ENCODE measurements around the gene TJP1. TPM values are rescaled to one million over a fixed set of nuclear protein-coding genes. Genes with fewer than 3 reads are reported as not detected.

TJP1 gene
- total and polyA plus RNA-seq, 2 donors (not counting 1 experiment from before 2014, with no cell fraction given): 0.10 TPM; not detected in 1

DNA sequence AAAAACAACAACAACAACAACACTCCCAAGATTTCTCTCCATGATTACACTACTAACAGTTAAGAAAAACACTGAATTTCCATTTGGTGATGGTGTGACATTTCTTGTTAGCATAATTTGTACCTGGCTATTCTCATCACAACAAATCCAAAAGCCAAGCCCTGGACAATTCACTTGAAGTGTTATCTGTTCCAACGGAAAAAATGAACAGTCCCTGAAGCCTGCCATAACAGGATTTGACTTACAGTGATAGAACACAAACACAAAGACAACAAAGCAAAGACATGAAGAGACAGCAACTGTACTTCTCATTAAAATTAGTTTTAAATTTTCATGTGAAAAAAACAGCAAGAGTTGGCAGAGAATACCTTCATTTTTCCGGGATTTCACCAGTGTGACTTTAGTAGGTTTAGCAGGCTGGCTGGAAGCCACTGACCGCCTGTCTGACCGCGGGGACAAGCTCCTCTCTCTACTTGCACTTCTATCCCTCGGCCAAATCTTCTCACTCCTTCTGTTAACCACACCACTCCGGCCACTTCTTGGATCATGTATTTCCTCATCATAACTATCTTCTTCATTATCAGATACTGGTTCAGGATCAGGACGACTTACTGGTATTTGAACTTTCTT, 56.3 kb downstream of the TJP1 start:
- H3K4me1 ChIP-seq (ENCODE audit: control insufficient read depth in 2 of 2, insufficient read depth in 2 of 2, low read length in 2 of 2): no peaks in the 10 kb centered on the region
- WGBS (ENCODE audit: insufficient coverage): 100% methylated on average over 2 of the region's 8 CpGs
- no peaks in the 10 kb centered on the region for H3K9me3 ChIP-seq (ENCODE audit: control extremely low read depth in 1 of 3, control insufficient read depth in 2 of 3, insufficient read depth in 1 of 3, low read length in 2 of 3)
- H2AFZ ChIP-seq (ENCODE audit: insufficient read depth, low read depth, low read length, poor library complexity, severe bottlenecking): no peak overlapping the region
- ATAC-seq (ENCODE audit: low read depth) (no peak), DNase-seq (no peak)
- no peaks in the 10 kb centered on the region for H4K20me1 ChIP-seq (ENCODE audit: control insufficient read depth, insufficient read depth, low read length, poor library complexity, severe bottlenecking)
- no peaks in the 10 kb centered on the region for H3K9me3 Mint-ChIP-seq (ENCODE audit: insufficient read depth)
- no peak overlapping the region for H3K27ac Mint-ChIP-seq
- H3K4me2 ChIP-seq (replicated peaks; ENCODE audit: low read depth, low read length, poor library complexity, severe bottlenecking): no peak overlapping the region
- H3K4me1 Mint-ChIP-seq: no peaks in the 10 kb centered on the region
- H3K27ac ChIP-seq (ENCODE audit: low read length in 2 of 2): no peak overlapping the region
- H3K27me3 ChIP-seq (replicated peaks in 1 of 4; ENCODE audit: control extremely low read depth in 1 of 4, control insufficient read depth in 3 of 4, insufficient read depth in 4 of 4, low read length in 3 of 4): no peaks in the 10 kb centered on the region
- H3K27me3 Mint-ChIP-seq: peaks cover 10% of the 10 kb centered on the region
- POLR2A ChIA-PET: no interaction called here
- CTCF ChIA-PET: no interaction called here
- intact Hi-C loops (cut with micrococcal nuclease): no loop called here
- H3K4me3 Mint-ChIP-seq: no peak overlapping the region
- no peaks in the 10 kb centered on the region for H3K79me2 ChIP-seq (ENCODE audit: control insufficient read depth, insufficient read depth, low read length)
- no peak overlapping the region for H3K9ac ChIP-seq (ENCODE audit: low read length)
- H3K36me3 ChIP-seq (replicated peaks in 1 of 2; ENCODE audit: control extremely low read depth in 1 of 2, control insufficient read depth in 1 of 2, extremely low read depth in 1 of 2, insufficient read depth in 2 of 2, low read length in 1 of 2): no peaks in the 10 kb centered on the region
- H3K4me3 ChIP-seq (ENCODE audit: control extremely low read depth in 1 of 5, extremely low read depth in 1 of 5, insufficient read depth in 1 of 5, low read depth in 2 of 5, low read length in 4 of 5): no peak overlapping the region
- TF ChIP-seq EZH2 (IDR thresholded peaks at IDR 0.05; ENCODE audit: borderline replicate concordance, insufficient read depth, low read depth, low read length, poor library complexity, severe bottlenecking): no peak
- TF ChIP-seq, protein P1, sequence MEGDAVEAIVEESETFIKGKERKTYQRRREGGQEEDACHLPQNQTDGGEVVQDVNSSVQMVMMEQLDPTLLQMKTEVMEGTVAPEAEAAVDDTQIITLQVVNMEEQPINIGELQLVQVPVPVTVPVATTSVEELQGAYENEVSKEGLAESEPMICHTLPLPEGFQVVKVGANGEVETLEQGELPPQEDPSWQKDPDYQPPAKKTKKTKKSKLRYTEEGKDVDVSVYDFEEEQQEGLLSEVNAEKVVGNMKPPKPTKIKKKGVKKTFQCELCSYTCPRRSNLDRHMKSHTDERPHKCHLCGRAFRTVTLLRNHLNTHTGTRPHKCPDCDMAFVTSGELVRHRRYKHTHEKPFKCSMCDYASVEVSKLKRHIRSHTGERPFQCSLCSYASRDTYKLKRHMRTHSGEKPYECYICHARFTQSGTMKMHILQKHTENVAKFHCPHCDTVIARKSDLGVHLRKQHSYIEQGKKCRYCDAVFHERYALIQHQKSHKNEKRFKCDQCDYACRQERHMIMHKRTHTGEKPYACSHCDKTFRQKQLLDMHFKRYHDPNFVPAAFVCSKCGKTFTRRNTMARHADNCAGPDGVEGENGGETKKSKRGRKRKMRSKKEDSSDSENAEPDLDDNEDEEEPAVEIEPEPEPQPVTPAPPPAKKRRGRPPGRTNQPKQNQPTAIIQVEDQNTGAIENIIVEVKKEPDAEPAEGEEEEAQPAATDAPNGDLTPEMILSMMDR (IDR thresholded peaks at IDR 0.05): no peak

DNA sequence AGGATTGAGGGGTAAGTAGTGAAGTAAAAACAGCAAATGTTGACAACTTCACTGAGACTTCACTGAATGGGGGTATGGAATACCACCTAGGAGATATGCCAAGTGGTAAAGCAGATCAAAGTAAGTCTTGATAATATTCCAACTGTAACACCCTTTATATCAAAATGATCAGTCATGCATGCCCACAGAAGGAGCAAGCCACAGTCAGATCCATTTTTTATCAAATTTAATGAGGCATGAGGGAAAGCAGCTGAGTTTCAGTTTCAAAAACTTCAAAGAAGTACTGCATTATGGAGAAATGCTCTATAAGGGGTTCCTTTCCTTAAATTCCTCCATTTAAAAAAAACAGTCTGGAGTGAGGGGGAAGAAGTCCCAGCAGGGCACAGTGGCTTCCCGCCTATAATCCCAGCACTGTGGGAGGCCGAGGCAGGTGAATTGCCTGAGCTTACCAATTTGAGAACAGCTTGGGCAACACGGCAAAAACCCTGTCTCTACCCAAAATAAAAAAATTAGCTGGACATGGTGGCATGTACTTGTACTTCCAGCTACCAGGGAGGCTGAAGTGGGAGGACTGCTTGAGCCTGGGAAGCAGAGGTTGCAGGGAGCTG, 56.9 kb downstream of the TJP1 start:
- no peak overlapping the region for H3K4me3 Mint-ChIP-seq
- no peak overlapping the region for H3K27ac Mint-ChIP-seq
- Histone ChIP-seq H3K79me2 (ENCODE audit: control insufficient read depth, insufficient read depth, low read length) (no peaks in the 10 kb centered on the region), H3K9ac (ENCODE audit: low read length) (no peak overlapping the region), H3K36me3 (replicated peaks in 1 of 2; ENCODE audit: control extremely low read depth in 1 of 2, control insufficient read depth in 1 of 2, extremely low read depth in 1 of 2, insufficient read depth in 2 of 2, low read length in 1 of 2) (no peaks in the 10 kb centered on the region), H3K4me2 (replicated peaks; ENCODE audit: low read depth, low read length, poor library complexity, severe bottlenecking) (no peak overlapping the region), H3K4me1 (ENCODE audit: control insufficient read depth in 2 of 2, insufficient read depth in 2 of 2, low read length in 2 of 2) (no peaks in the 10 kb centered on the region), H3K9me3 (ENCODE audit: control extremely low read depth in 1 of 3, control insufficient read depth in 2 of 3, insufficient read depth in 1 of 3, low read length in 2 of 3) (no peaks in the 10 kb centered on the region), H3K27me3 (replicated peaks in 1 of 4; ENCODE audit: control extremely low read depth in 1 of 4, control insufficient read depth in 3 of 4, insufficient read depth in 4 of 4, low read length in 3 of 4) (no peaks in the 10 kb centered on the region), H2AFZ (ENCODE audit: insufficient read depth, low read depth, low read length, poor library complexity, severe bottlenecking) (no peak overlapping the region), H4K20me1 (ENCODE audit: control insufficient read depth, insufficient read depth, low read length, poor library complexity, severe bottlenecking) (no peaks in the 10 kb centered on the region), H3K27ac (ENCODE audit: low read length in 2 of 2) (no peak overlapping the region), H3K4me3 (ENCODE audit: control extremely low read depth in 1 of 5, extremely low read depth in 1 of 5, insufficient read depth in 1 of 5, low read depth in 2 of 5, low read length in 4 of 5) (no peak overlapping the region)
- ATAC-seq (ENCODE audit: low read depth) (no peak), DNase-seq (no peak)
- TF ChIP-seq EZH2 (IDR thresholded peaks at IDR 0.05; ENCODE audit: borderline replicate concordance, insufficient read depth, low read depth, low read length, poor library complexity, severe bottlenecking): no peak
- TF ChIP-seq, protein P1 (IDR thresholded peaks at IDR 0.05): no peak
- intact Hi-C loops (cut with micrococcal nuclease): no loop called here
- H3K9me3 Mint-ChIP-seq (ENCODE audit: insufficient read depth): no peaks in the 10 kb centered on the region
- no peaks in the 10 kb centered on the region for H3K4me1 Mint-ChIP-seq
- POLR2A ChIA-PET: no interaction called here
- 100% methylated on average over 1 of the region's 3 CpGs for WGBS (ENCODE audit: insufficient coverage)
- peaks cover 10% of the 10 kb centered on the region for H3K27me3 Mint-ChIP-seq
- CTCF ChIA-PET: no interaction called here

Measured in B cell (primary cell).